VCaP (cell line): Measurements from ENCODE around the gene CCR3.

Source experiments
- H3K27ac ChIP-seq: fragments of 450-650 bp; 2 replicates; pipeline ENCODE4 v1.5.1; 2017
- CTCF ChIP-seq: fragments of 450-650 bp; conservative IDR thresholded peaks from 2 replicates; pipeline ENCODE4 v1.5.1; 2017; ENCODE audit warnings: mild to moderate bottlenecking, moderate library complexity

Gene CCR3

DNA sequence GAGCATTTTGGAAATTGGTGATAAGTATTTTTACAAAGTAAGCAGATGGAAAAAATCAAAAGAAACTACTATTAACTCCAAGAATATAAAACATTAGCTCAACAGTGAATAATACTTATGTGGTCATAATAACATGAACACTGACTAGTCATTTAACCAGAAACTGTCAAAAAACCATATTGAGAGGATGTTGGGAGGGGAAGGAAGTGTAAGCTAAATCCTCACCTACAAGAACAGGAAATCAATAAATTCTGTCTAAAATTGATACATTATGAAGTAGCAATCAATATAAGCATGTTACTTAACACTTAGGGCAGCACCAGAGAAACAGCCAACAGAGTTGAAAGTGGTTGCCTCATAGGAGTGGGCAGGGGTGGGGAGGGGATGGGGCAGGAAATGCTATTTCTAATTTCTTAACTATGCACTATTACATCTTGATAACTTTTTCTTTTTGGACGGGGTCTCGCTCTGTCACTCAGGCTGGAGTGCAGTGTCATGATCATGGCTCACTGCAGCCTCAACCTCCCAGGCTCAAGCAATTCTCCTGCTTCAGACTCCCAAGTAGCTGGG is 41.7 kb downstream of the CCR3 start:
- TF ChIP-seq CTCF, result no peak

DNA sequence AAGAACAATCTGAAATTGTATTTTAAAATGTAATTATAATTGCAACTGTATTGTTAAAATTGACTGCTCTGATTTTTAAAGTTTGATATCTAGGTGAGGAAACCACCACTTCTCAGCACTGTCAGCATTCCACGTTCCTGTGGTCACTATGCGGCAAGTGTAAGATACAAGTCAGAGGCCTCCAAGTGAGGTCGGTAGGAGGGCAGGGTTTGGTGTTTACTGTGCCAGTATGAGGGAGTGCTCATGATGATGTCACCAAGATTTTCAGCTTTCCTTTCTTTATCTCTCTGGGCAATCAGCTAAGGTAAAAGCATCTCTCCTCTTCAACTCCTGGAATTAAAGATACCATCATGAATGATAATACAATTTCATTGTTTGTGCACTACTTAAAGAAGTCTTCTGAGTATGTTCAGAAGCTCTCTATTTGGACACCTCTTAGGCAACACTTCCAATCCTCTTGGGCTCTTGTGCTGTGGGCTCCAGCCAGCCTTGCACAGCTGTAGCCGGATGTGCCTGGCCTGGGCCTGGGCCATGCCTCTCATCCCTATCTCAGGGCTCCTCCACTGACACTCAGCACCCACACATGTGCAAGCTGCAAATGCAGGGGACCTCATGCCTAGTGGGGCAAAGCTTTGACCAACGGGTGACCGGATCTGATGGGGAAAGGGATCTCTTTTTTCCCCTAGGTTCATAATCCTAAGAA is 42.9 kb downstream of the CCR3 start:
- TF ChIP-seq CTCF, result no peak
- H3K27ac ChIP-seq, result no peak overlapping the region

More for the DNA sequence above, 41.7 kb downstream of the CCR3 start:
- H3K27ac ChIP-seq, result no peak overlapping the region

DNA sequence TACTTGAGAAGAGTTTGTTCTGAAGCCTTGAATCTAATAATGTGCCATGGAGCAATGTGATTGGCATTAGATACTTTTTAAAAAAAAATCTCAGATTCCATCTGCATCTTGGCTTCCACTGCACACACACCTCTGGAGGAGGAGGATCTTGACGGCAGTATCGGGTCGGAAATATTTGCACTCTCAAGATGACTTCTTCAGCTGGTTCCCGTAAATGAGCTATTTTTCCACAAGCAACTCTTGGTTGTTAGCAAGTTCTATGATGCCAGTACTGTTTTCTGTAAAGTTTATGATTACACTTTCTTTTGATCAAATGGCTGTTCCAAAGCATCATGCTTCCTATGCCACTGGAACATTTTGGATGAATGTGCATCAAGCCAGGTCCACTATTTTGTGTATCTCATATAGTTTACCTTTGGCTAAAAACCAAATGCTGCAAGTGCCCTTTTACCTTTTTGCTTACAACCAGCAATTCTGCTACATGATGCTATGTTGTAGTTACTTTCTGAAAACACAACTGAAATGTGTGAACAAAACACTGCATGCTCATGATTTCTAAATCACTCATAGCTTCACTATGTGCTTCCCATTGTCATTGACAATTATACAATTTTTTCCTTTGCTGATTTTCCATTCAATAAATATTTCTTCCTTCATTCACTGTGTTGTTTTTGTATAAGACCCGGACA is 43.8 kb downstream of the CCR3 start:
- no peak for TF ChIP-seq CTCF
- H3K27ac ChIP-seq, result no peak overlapping the region

- no peak for TF ChIP-seq CTCF
- H3K27ac ChIP-seq, result no peak overlapping the region
Measured at GRCh38 chr3:46286947-46287565, 44.8 kb downstream of the CCR3 start.

DNA sequence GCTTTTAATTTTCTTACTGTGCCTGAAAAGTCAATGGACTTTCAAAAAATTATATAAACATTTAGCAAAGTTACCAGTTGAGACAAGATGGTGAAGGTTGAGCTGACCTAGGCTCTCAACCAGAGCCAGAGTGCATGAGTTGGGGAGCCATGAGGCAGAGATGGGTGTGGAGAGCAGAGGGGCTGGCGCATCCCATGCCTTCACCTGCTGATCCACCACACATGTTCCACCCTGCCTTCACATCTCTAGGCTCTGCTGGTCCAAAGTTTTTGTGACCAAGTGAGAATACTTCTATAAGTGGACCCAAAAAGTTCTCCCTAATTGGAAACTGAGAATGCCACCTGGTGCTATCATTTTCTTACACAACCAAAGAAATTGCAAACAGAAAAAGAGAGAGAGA is 47.3 kb downstream of the CCR3 start:
- H3K27ac ChIP-seq, result no peak overlapping the region

GRCh38 chr3:46289966-46290365 is 47.7 kb downstream of the CCR3 start:
- no peak for TF ChIP-seq CTCF
- no peak overlapping the region for H3K27ac ChIP-seq

More for the DNA sequence above, 47.3 kb downstream of the CCR3 start:
- no peak for TF ChIP-seq CTCF

DNA sequence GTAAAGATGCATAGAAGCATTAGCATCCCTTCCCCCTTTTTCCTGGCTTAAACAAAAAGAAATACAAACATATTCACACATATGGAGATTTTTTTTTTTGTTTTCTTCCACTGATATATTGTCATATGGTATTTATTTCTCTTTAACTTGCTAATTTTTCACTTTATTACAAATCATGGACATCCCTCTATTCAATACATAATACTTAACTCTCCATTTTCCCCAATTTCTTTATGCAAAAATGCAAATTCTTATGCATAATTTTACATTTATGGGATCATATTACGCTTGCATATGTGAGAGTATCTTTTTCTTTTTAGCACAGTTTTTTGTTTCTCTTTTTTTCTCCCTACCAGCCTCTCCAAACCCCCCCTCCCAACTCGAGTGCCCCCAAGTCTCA is 48.8 kb downstream of the CCR3 start:
- no peak for TF ChIP-seq CTCF
- no peak overlapping the region for H3K27ac ChIP-seq
